NCI-H1694 treated with DMSO at 0.1 percent for 48 hours (cell line): ENCODE data around the gene CKAP5.

Experiments
- DNase-seq: peaks from one replicate; lab custom pipeline; 2025; lab: John Stamatoyannopoulos, UW

CKAP5 gene

DNA sequence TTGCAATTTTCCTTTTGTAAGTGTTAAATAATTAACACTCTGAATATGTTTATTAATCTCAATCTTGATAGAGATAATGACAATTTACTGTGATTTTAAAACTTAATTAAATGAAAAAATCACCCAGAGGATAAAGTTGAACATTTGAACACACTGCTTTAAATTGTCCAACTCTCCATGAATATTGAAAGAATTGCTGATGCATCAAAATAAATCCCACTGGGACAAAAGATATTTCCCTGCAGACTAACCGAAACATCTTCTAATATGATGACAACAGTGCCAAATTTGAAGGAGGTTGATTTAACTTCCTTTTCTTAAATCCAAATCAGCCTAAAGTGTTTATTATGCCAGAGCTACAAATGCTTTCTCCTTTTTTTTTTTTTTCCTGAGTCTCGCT, 79.4 kb downstream of the CKAP5 start:
- DNase-seq = no peak

DNA sequence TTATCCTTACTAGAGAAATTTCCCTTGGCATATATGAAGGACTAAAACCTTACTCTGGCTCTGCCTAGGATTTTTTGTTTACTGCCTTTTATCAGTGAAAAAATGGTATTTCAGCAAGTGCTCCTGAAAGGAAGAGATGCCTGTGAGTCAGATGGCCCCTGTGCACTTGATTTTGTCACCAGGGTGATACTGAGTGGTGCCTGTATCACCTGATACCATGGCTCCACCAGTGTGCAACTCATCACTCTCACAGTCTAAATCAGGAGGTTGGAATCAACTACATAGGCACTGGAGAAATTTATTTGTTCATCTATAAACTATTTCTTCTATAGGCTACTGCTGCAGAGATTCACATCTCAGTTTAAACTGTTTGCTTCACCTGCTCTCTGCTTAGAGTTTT, 83.8 kb downstream of the CKAP5 start:
- DNase-seq = no peak

DNA sequence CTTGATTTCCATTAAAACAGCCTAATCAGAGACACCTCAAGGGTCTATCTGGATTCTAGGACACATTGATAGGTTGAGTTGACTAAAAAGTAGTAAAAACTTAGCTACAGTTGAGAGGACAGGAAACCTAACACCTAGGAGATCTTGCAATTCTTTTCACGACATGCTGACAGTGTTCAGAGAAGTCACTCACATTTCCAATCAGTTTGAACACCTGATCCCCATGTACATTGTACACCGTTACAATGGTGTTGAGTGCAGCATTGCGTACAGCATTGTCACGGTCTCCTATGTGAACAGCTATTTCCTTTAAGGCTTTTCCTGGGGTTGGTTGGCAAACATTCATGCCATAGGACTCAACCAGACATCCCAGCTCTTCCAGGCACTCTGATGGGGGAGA, 84.3 kb downstream of the CKAP5 start:
- no peak for DNase-seq

DNA sequence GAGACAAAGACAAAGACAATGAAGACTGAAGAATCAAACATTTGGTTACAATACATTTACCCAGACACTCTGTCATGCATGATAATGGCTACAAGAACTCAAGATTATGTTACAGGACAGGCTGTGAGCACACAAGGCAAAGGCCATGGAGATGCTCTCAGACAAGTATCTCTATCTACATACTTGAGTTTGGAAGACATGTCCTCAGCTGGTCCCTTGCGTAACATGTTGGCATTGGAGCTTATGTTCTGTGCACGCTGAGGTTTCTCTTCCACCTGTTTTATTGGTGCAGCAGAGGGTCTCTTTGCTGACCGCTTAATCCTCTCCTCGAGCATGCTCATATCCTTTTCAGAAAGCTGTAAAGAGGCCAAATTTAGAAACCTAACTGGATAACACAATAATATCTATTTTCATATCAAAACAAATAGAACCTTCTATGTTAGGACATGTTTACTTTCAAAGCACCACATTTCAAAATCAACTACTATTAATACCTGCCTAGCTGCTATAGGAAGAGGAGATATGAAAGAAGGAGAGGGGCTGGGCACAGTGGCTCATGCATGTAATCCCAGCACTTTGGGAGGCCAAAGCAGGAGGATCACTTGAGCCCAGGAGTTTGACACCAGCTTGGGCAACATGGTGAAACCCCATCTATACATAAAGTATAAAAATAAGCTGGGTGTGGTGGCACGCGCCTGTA, 85.5 kb downstream of the CKAP5 start:
- no peak for DNase-seq

DNA sequence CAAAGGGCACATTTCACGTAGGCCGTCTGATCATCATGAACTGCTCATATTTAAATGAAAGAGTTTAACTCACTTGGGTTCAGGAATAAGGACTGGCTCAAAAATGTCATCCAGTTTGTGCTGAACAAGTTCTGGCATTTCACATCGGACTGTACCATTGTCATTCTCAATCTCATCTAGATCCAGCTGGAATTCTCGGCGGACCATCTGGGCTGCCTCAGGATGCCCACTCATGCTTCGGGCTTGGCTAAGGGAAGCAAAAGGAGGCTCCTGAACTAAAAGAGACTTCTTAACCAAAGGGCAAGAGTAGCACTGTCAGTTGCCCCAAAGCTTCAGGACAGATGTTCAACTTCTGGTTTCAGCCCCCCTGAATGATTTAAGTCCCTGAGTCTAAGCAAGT, 86.9 kb downstream of the CKAP5 start:
- no peak for DNase-seq

DNA sequence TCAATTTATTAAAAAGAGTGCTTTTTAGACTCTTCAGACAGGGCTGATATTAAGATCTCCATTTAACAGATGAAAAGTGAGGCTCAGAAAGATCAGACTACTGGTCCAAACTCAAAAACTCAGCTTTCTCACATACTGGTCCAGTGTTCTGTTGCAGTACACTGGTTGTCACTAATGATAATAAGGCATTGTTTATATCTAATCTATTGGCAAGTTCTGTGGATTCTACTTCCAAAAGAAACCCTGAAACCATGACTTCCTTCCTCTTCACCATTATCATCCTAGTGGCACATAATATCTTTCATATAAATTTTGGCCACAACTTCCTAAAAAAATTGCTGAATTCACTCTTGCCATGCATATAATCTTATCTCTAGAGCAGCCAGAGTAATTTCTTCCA, 90.1 kb downstream of the CKAP5 start:
- DNase-seq = no peak

DNA sequence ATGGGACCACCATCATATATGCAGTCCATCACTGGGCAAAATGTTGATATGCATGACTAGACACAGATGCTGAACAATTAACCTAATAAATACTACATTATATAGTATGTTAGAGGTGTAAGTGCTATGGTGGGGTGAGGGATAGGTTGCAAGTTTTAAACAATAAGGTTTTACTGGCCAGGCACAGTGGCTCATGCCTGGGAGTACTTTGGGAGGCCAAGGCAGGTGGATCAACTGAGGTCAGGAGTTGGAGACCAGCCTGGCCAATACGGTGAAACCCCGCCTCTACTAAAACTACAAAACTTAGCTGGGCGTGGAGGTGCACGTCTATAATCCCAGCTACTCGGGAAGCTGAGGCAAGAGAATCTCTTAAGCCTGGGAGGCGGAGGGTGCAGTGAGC, 98.9 kb downstream of the CKAP5 start:
- no peak for DNase-seq

DNA sequence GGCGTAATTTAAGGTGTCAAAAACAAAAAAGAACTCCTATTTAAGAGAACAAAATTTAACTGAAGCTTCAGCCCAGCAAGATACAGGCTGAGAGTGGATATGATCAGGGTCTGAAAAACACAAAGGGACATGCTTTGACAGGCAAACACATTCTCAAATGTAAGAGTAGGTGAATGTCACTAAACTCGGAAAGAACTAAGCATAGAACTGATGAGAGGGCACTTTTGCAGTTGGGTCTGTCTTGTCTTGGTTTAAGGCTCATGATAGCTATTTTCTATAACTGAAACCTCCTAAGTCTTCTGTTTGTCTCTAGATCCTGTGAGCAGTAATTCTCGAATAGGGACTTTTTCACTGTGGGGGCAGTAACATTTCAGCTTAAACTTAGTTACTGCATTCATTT, 100.1 kb downstream of the CKAP5 start:
- no peak for DNase-seq

DNA sequence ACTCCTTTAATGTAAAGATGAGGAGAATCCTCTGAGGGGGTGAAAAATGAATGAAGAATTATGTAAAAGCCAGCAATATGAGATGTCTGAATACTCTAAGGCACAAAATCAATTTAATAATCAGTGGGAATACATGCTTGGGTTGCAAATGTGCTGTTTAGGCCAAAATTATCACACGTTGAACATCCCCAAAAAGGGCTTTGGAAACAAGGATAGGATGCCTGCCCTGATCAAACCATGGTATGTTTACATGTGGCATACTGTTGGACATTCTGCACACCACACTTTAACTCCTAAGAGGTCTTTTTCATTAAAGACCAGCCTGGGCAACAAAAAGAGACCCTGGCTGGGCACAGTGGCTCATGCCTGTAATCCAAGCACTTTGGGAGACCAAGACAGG, 100.8 kb downstream of the CKAP5 start:
- DNase-seq = no peak

DNA sequence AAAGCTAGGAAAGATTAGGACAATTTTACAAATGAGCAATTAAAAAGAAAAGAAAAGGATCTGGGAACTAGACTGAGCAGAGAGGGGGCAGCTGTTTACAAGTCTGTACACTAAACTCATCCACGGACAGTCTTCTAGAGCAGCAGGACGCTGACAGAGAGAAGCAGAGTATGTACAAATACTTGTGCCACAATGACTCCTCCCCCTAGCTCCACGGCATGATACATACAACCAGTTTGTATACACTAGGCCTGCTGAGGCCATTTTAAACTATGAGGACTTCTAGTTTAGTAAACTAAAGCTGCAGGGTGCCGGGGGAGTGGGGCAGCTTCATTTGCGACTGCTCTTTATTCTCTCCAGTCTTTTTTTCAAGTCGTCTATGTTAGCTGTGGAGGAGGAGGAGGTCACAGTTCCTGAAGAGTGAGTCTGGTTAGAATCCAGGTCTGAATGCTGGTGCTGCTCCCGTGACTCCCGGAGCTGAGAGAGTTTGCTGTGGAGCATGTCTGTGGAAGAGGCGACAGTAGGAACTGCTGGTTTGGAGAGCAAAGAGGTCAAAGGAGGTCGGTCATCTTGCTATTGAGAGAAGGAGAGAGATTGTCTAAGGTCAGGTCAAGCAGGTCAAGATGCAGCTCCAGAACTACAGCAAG, 102.3 kb downstream of the CKAP5 start:
- DNase-seq = no peak

DNA sequence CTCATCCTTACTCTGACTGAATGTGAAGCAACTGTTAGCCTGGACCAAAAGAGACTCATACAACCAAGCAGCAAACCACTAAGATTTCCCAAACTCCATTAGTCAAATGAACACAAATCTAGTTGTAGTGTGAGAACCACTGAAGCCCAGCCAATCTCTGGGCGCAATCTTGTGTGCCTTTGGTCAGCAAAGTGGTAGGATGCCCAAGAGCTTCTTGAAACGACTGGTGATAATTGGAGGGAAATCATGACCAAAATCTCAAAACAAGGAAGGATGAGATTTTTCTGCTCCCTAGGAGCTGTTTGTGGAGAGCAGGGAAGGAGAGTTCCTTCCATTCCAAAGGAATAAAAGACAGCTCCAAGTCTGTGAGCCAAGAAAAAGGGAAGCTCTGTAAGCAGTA, 103.0 kb downstream of the CKAP5 start:
- DNase-seq = no peak

DNA sequence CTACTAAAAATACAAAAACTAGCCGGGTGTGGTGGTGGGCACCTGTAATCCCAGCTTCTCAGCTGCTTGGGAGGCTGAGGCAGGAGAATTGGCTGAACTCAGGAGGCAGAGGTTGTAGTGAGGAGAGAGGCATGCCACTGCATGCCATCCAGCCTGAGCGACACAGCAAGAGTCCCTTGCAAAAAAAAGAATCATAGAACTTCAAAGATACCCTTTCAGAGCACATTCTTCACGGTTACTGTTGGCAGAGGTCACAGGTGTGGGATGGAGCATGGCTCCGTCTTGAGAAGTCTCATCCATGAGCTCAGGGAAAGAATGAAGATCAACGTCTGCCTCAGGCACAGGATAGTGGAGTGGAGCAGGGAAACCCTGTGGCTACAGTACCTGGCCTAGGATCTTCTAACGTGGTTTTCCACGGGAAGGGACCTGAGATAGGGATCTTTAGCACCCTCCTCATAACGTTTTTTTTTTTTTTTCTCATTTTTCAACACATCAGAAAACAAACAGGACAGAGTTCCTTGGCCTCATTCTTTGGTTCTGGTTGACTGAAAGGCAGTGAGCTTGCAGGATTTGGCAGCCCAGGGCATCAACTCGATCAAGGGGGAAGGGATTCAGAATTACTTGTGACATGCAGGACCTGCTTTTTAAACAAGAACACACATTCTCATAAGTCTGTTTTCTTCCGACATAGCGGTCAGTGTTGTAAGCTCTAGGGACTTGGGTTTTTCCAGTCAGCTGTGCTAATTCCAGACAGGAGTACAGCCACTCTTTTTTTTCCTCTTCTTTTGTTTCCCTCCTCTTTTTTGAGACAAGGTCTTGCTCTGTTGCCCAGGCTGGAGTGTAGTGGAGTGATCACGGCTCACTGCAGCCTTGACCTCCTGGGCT, 104.2 kb downstream of the CKAP5 start:
- no peak for DNase-seq

DNA sequence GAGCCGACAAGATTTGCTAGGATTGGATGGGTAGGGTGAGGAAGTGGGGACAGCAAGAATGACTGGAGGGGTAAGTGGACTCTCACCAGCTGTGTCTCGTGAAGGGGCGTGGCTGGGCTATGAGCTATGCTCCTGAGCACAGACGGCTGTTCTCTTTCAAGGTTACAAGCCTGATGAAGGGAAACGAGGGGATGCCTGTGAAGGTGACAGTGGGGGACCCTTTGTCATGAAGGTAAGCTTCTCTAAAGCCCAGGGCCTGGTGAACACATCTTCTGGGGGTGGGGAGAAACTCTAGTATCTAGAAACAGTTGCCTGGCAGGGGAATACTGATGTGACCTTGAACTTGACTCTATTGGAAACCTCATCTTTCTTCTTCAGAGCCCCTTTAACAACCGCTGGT, 107.2 kb downstream of the CKAP5 start:
- DNase-seq = no peak

DNA sequence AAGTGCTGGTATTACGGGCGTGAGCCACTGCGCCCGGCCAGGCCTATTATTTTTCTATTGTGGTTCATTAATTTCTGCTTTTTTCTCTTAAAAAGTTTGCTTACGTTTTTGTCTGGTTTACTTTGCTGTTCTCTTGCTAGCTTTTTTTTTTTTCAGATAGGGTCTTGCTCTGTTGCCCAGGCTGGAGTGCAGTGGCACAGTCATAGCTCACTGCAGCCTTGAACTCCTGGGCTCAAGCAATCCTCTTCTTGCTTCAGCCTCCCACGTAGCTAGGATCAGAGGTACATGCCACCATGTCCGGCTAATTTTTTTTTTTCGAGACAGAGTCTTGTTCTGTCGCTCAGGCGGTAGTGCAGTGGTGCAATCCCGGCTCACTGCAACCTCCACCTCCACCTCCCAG, 108.4 kb downstream of the CKAP5 start:
- DNase-seq = no peak

DNA sequence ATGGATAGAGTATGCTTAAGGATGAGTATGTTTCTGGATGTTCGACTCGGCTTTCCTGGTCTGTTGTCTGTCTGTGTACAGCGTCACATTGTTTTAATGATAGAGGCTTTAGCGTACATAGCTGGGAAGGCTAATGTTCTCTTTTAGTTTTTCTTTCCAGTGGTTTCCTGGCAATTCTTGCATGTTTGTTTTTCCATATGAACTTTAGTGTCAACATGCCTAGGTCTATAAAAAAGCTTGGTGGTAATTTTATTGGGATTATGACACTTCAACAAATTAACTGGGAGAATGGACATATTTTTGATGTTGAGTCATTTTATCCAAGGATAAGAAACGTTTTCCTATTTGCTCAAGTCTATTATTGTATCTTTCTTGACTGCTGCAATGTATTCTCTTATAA, 109.5 kb downstream of the CKAP5 start:
- DNase-seq = no peak

DNA sequence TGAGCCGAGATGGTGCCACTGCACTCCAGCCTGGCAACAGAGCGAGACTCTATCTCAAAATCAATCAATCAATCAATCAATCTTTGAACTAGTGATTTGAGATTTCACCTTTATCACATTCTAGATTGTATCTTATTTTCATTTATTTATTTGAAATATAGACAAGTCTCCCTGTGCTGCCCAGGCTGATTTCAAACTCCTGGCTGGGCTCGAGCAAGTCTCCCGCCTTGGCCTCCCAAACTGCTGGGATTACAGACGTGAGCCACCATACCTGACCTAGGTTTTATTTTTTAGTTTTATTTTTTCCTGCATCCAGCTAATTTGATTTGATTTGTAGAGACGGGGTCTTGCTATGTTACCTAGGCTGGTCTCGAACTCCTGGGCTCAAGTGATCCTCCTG, 109.9 kb downstream of the CKAP5 start:
- DNase-seq = no peak

DNA sequence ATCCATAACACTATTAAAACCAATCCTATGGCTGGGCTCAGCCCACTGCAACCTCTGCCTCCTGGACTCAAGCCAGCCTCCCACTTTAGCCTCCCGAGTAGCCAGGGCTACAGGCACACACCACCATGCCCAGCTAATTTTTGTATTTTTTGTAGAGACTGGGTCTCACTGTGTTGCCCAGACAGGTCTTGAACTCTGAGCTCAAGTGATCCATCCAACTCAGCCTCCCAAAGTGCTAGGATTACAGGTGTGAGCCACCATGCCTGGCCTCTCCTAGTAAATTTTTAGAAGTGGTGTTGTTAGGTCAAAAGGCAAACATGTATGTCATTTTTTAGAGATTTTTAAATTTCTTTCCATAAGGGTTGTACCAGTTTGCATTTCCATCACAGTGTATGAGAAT, 112.8 kb downstream of the CKAP5 start:
- no peak for DNase-seq

DNA sequence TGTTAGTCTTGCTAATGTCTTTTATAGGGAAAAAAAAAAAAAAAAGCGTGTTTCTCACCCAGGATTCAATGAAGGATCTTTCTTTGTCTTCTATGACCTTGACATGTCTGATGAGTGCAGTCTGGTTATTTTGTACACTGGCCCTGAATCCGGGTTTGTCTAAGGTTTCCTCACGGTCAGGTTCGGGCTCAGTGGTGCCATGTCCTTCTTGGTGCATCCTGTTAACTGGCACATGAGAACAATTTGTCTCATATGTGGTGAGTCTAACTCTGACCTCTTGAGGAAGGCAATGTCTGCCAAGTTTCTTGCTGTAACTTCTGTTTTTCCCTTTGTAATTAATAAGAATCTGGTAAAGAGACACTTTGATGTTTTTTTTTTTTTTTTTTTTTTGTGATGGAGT, 114.5 kb downstream of the CKAP5 start:
- DNase-seq = no peak

DNA sequence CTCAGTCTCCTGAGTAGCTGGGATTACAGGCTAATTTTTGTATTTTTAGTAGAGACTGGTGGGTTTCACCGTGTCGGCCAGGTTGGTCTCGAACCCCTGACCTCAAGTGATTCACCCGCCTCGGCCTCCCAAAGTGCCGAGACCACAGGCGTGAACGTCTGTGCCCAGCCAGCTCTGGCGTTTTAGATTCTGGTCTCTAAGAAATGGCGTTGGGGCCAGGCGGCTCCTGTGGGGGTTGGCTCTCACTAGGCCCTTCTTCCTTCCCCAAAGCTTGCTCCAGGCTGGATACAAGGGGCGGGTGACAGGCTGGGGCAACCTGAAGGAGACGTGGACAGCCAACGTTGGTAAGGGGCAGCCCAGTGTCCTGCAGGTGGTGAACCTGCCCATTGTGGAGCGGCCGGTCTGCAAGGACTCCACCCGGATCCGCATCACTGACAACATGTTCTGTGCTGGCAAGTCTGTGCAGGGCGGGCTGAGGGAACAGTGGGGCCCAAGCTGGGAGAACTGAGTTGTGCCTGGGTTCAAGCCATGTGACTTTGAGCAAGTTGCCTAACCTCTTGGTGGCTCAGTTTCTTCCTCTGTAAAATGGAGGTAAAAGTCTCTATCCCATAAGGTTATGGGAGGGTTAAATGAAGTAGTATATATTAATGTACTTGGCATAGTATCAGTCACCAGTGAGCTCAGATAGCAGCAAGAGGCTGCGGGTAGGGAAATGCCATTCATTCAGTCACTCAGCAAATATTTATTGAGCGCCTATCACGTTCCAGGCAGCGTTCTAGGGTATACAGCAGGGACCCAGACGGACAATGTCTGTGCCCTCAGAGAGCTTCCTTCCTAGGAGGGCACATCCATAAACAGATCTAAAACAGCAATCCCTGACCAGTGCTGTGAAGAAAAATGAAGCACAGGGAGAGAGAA, 116.7 kb downstream of the CKAP5 start:
- DNase-seq = no peak

DNA sequence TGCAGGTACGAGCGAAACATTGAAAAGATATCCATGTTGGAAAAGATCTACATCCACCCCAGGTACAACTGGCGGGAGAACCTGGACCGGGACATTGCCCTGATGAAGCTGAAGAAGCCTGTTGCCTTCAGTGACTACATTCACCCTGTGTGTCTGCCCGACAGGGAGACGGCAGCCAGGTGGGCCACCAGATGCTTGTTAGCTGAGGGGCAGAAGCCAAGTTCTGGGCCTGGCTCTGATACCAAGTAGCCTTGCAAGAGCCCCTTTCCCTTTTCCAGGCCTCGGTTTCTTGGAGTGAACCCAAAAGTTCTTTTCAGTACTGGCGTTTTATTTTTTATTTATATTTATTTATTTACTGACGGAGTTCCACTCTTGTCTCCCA, 117.4 kb downstream of the CKAP5 start:
- no peak for DNase-seq

DNA sequence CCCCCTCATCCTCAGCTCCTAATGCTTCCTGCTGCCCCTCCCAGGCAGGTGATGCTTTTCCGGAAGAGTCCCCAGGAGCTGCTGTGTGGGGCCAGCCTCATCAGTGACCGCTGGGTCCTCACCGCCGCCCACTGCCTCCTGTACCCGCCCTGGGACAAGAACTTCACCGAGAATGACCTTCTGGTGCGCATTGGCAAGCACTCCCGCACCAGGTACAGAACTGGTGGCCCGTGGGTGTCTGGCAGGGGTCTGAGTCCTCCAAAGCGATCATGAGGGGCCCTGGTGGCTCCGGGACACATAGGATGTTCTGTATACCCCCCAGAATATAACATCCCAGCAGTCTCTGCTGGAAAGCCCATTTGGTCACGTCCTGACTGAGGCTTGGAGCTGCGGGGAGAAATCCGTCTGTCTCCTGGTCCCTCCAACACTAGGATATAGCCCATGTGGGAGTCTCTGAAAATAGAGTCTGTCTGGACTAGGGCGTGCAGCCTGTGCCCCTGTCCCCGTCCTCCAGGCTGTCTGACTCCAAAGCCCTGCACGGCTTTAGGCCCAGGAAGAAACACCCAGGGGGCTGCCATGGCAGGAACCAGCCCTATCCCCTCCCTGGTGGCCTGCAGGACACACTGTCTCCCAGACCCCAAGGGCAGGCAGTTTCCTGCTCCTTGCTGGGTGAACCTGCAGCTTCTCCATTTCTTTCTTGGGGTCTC, 118.0 kb downstream of the CKAP5 start:
- DNase-seq = no peak
